WTC11 (cell line): ENCODE results near the gene LAMA4. TPM values are rescaled to one million over a fixed set of nuclear protein-coding genes. Genes with fewer than 3 reads are reported as not detected.

Source experiments
- ATAC-seq: fragments of 200-7000 bp; cut with Tn5 transposase; 2 replicates; pipeline ENCODE4 v1.10.0; 2021; ENCODE audit warnings: mild to moderate bottlenecking, moderate library complexity
- CTCF ChIA-PET: fragments of 300-600 bp; sonication (Branson Sonifier 250); formaldehyde crosslinking; loops from one replicate; lab custom pipeline; 2021; ENCODE audit warnings: antibody characterized with exemption; lab: Charles Lee
- POLR2A ChIA-PET: fragments of 350-600 bp; sonication (Branson Sonifier 250); formaldehyde crosslinking; loops from one replicate; lab custom pipeline; 2021; ENCODE audit warnings: antibody characterized with exemption; lab: Charles Lee
- DNase-seq: peaks from one replicate; pipeline ENCODE4 v3.0.0; 2021; ENCODE audit warnings: low spot score
- H3K27ac Mint-ChIP-seq: 2 replicates; pipeline ENCODE4 v1.8.0; 2021; ENCODE audit warnings: mixed read lengths
- H3K27me3 Mint-ChIP-seq: 2 replicates; pipeline ENCODE4 v1.8.0; 2021; ENCODE audit warnings: low read depth, mild to moderate bottlenecking, moderate library complexity, mixed read lengths
- H3K36me3 Mint-ChIP-seq: 2 replicates; pipeline ENCODE4 v1.8.0; 2021; ENCODE audit warnings: mixed read lengths
- H3K4me1 Mint-ChIP-seq: 2 replicates; pipeline ENCODE4 v1.8.0; 2022; ENCODE audit warnings: mixed read lengths
- H3K4me3 Mint-ChIP-seq: 2 replicates; pipeline ENCODE4 v1.8.0; 2021; ENCODE audit warnings: mild to moderate bottlenecking, moderate library complexity, mixed read lengths
- H3K9me3 Mint-ChIP-seq: 2 replicates; pipeline ENCODE4 v1.8.0; 2021; ENCODE audit warnings: mixed read lengths
- ATF1 ChIP-seq: sonication (generic); formaldehyde crosslinking; IDR thresholded peaks from 2 replicates; pipeline ENCODE4 v1.8.1; 2023; ENCODE audit warnings: mild to moderate bottlenecking, moderate library complexity, missing genetic modification reagents
- FOXJ3 ChIP-seq: sonication (generic); formaldehyde crosslinking; IDR thresholded peaks from 2 replicates; pipeline ENCODE4 v1.9.0; 2021; ENCODE audit warnings: missing genetic modification reagents, mild to moderate bottlenecking, borderline replicate concordance
- FOXP1 ChIP-seq: sonication (generic); formaldehyde crosslinking; IDR thresholded peaks from 2 replicates; pipeline ENCODE4 v1.8.0; 2022; ENCODE audit warnings: missing genetic modification reagents, mild to moderate bottlenecking, moderate library complexity, borderline replicate concordance
- GABPB1 ChIP-seq: sonication (generic); formaldehyde crosslinking; IDR thresholded peaks from 2 replicates; pipeline ENCODE4 v1.8.1; 2023; ENCODE audit warnings: mild to moderate bottlenecking, missing genetic modification reagents
- IRF2 ChIP-seq: sonication (generic); formaldehyde crosslinking; IDR thresholded peaks from 2 replicates; pipeline ENCODE4 v1.8.0; 2022; ENCODE audit warnings: low read depth, missing genetic modification reagents, borderline replicate concordance
- RELA ChIP-seq: sonication (generic); formaldehyde crosslinking; IDR thresholded peaks from 2 replicates; pipeline ENCODE4 v1.8.1; 2022; ENCODE audit warnings: missing genetic modification reagents, mild to moderate bottlenecking, borderline replicate concordance
- SMAD3 ChIP-seq: sonication (generic); formaldehyde crosslinking; IDR thresholded peaks from 2 replicates; pipeline ENCODE4 v1.8.0; 2022; ENCODE audit warnings: missing genetic modification reagents, mild to moderate bottlenecking, borderline replicate concordance
- TEAD1 ChIP-seq: sonication (generic); formaldehyde crosslinking; IDR thresholded peaks from 2 replicates; pipeline ENCODE4 v1.8.0; 2022; ENCODE audit warnings: mild to moderate bottlenecking, missing genetic modification reagents
- ZNF121 ChIP-seq: sonication (generic); formaldehyde crosslinking; IDR thresholded peaks from 2 replicates; pipeline ENCODE4 v1.8.0; 2023; ENCODE audit warnings: missing genetic modification reagents
- ZNF138 ChIP-seq: sonication (generic); formaldehyde crosslinking; conservative IDR thresholded peaks from 2 replicates; pipeline ENCODE4 v1.8.1; 2022; ENCODE audit warnings: mild to moderate bottlenecking, moderate library complexity, missing genetic modification reagents
- ZNF263 ChIP-seq: sonication (generic); formaldehyde crosslinking; IDR thresholded peaks from 2 replicates; pipeline ENCODE4 v1.8.1; 2022; ENCODE audit warnings: low read depth, mild to moderate bottlenecking, moderate library complexity, missing genetic modification reagents
- ZNF317 ChIP-seq: sonication (generic); formaldehyde crosslinking; IDR thresholded peaks from 2 replicates; pipeline ENCODE4 v1.8.1; 2023; ENCODE audit warnings: low read depth, mild to moderate bottlenecking, moderate library complexity, missing genetic modification reagents, borderline replicate concordance
- ZNF416 ChIP-seq: fragments of 250-450 bp; sonication (Bioruptor Pico); IDR thresholded peaks from 2 replicates; pipeline ENCODE4 v1.9.0; 2021; ENCODE audit warnings: mild to moderate bottlenecking, inconsistent platforms
- ZNF671 ChIP-seq: fragments of 250-450 bp; sonication (Bioruptor Pico); IDR thresholded peaks from 2 replicates; pipeline ENCODE4 v1.8.0; 2021; ENCODE audit warnings: mild to moderate bottlenecking
- total RNA-seq: library from RNA; stranded (reverse); gene quantifications from 3 replicates; pipeline ENCODE4 v1.2.3, GENCODE V29; 2021
- TF ChIP-seq, protein P1 (sequence below): fragments of 250-450 bp; sonication (Bioruptor Pico); conservative IDR thresholded peaks from 2 replicates; pipeline ENCODE4 v1.9.0; 2021; ENCODE audit warnings: mild to moderate bottlenecking
- TF ChIP-seq, protein P2 (sequence below): fragments of 250-450 bp; sonication (Bioruptor Pico); IDR thresholded peaks from 2 replicates; pipeline ENCODE4 v1.9.0; 2021; ENCODE audit warnings: moderate library complexity, mild to moderate bottlenecking, inconsistent platforms, borderline replicate concordance
- TF ChIP-seq, protein P3 (sequence below): sonication (generic); formaldehyde crosslinking; IDR thresholded peaks from 2 replicates; pipeline ENCODE4 v1.8.0; 2023; ENCODE audit warnings: missing genetic modification reagents, mild to moderate bottlenecking, borderline replicate concordance

Gene LAMA4
- total RNA-seq, 1 experiment from 2014 or later = 1.6 TPM

DNA sequence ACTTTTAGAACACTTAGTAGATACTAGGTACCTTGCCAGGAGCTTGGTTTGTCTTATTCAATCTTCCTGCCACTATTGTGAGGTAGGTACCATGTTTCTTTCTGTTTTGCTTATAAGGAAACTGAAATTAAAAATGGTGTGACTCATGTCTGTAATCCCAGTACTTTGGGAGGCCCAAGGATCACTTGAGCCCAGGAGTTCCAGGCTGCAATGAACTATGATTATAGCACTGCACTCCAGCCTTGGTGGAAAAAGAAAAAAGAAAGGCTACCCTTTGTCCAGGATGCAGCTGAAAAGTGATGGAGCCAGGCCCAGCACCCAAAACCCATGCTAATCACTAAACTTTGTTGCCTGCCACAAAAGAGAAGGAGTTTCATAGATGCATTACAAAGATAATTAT, 34.1 kb upstream of the LAMA4 start:
- ChIA-PET POLR2A (no interaction called here), CTCF (interaction anchor here (0.8 to 1.1 kb wide), 2 partner anchors 20 to 108 kb away, joined by 3 read pairs; no protein-coding TSS in a partner anchor)
- ATAC-seq (no peak), DNase-seq (no peak)
- H3K27me3 Mint-ChIP-seq = no peaks in the 10 kb centered on the region
- H3K4me1 Mint-ChIP-seq = peaks cover 6% of the 10 kb centered on the region
- H3K9me3 Mint-ChIP-seq = no peaks in the 10 kb centered on the region
- H3K4me3 Mint-ChIP-seq = no peak overlapping the region
- no peak overlapping the region for H3K27ac Mint-ChIP-seq
- H3K36me3 Mint-ChIP-seq = no peaks in the 10 kb centered on the region
- TF ChIP-seq, protein P1, sequence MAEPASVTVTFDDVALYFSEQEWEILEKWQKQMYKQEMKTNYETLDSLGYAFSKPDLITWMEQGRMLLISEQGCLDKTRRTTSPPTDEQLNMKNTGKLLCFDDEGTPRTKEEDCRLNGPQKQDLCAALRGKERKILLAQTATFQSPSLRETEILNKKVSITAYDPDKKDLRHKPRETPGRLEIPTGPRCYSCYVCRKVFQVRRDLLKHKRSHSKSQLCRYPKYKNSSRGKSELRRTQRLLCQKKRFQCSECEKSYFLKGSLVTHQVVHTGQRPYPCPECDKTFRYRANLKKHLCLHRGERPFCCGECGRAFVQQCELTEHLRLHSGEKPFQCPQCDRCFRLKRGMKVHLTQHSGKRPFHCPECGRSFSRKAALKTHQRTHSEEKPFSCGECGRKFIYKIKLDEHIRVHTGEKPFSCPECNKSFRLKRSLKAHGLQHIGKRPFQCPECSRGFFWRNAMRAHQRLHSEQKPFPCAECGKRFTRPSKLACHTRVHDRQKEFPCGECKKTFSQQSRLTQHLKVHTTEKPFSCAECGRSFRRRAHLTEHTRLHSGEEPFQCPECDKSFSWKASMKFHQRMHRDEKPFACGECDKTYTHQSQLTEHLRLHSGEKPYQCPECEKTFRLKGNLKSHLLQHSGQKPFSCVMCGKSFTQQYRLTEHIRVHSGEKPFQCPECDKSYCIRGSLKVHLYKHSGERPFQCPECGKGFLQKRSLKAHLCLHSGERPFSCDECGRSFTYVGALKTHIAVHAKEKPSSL = no peak
- TF ChIP-seq ZNF138 (no peak), SMAD3 (no peak), GABPB1 (CRISPR knock-in tag) (no peak)
- TF ChIP-seq, protein P2, sequence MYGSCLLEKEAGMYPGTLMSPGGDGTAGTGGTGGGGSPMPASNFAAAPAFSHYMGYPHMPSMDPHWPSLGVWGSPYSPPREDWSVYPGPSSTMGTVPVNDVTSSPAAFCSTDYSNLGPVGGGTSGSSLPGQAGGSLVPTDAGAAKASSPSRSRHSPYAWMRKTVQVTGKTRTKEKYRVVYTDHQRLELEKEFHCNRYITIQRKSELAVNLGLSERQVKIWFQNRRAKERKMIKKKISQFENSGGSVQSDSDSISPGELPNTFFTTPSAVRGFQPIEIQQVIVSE (CRISPR knock-in tag) = no peak

DNA sequence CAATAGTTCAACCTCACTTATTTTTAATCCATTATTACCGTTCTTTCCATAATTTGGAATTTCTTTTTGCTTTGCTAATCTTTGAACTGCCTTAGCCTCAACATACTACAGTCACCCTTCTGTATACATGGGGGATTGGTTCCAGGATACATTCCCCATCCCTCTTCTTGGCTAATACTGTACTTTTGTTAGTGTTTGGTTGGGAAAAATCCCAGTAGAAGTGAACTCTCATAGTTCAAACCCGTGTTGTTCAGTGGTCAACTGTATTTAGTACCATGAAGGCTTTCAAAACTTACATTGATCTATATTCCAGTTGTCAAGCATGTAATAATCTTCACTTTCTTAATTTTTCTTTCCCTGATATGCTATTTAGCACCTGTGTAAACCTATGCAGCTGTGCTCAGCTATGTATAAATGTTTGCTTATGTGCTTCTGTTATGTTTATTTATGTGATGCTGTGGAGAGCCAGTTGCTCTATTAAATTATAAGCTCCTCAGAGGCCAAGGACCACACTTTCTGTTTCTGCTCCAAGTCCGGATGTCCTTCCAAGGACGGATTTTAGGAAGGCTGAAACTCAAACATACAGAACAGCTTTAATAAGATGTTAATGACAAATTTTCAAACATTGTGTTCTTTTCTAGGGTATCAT, 33.3 kb upstream of the LAMA4 start:
- ChIA-PET POLR2A (no interaction called here), CTCF (interaction anchor here (2.2 kb wide), 1 partner anchor 23 kb away, joined by 4 read pairs; no protein-coding TSS in a partner anchor)
- H3K9me3 Mint-ChIP-seq = no peaks in the 10 kb centered on the region
- H3K4me3 Mint-ChIP-seq = no peak overlapping the region
- H3K27me3 Mint-ChIP-seq = no peaks in the 10 kb centered on the region
- no peaks in the 10 kb centered on the region for H3K36me3 Mint-ChIP-seq
- TF ChIP-seq GABPB1 (CRISPR knock-in tag) (no peak), RELA (CRISPR knock-in tag) (no peak), ATF1 (no peak), FOXJ3 (CRISPR knock-in tag) (no peak), TEAD1 (no peak), FOXP1 (CRISPR knock-in tag) (no peak), ZNF671 (CRISPR knock-in tag) (no peak), ZNF416 (no peak), ZNF121 (CRISPR knock-in tag) (no peak), IRF2 (CRISPR knock-in tag) (no peak), ZNF317 (CRISPR knock-in tag) (no peak), ZNF263 (CRISPR knock-in tag) (no peak)
- TF ChIP-seq, protein P3, sequence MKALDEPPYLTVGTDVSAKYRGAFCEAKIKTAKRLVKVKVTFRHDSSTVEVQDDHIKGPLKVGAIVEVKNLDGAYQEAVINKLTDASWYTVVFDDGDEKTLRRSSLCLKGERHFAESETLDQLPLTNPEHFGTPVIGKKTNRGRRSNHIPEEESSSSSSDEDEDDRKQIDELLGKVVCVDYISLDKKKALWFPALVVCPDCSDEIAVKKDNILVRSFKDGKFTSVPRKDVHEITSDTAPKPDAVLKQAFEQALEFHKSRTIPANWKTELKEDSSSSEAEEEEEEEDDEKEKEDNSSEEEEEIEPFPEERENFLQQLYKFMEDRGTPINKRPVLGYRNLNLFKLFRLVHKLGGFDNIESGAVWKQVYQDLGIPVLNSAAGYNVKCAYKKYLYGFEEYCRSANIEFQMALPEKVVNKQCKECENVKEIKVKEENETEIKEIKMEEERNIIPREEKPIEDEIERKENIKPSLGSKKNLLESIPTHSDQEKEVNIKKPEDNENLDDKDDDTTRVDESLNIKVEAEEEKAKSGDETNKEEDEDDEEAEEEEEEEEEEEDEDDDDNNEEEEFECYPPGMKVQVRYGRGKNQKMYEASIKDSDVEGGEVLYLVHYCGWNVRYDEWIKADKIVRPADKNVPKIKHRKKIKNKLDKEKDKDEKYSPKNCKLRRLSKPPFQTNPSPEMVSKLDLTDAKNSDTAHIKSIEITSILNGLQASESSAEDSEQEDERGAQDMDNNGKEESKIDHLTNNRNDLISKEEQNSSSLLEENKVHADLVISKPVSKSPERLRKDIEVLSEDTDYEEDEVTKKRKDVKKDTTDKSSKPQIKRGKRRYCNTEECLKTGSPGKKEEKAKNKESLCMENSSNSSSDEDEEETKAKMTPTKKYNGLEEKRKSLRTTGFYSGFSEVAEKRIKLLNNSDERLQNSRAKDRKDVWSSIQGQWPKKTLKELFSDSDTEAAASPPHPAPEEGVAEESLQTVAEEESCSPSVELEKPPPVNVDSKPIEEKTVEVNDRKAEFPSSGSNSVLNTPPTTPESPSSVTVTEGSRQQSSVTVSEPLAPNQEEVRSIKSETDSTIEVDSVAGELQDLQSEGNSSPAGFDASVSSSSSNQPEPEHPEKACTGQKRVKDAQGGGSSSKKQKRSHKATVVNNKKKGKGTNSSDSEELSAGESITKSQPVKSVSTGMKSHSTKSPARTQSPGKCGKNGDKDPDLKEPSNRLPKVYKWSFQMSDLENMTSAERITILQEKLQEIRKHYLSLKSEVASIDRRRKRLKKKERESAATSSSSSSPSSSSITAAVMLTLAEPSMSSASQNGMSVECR (CRISPR knock-in tag) = no peak
- ATAC-seq = no peak
- no peak overlapping the region for H3K27ac Mint-ChIP-seq
- DNase-seq = no peak
- peaks cover 8% of the 10 kb centered on the region for H3K4me1 Mint-ChIP-seq
